Epithelial cell of prostate (primary cell): Measurements from ENCODE around the gene RCN2.
"Not testable (repeated sequence)": the region's sequence is repeated elsewhere in the genome, so short reads cannot be mapped to it uniquely, and the experiment has no call there.

Experiments used
- DNase-seq: peaks from one replicate; pipeline ENCODE4 v3.0.0-alpha.2; 2011; ENCODE audit warnings: low read depth, low spot score
- H3K27ac ChIP-seq: fragments of 450-650 bp; 2 replicates; pipeline ENCODE4 v1.5.1; 2017; ENCODE audit warnings: mild to moderate bottlenecking

RCN2 gene

DNA sequence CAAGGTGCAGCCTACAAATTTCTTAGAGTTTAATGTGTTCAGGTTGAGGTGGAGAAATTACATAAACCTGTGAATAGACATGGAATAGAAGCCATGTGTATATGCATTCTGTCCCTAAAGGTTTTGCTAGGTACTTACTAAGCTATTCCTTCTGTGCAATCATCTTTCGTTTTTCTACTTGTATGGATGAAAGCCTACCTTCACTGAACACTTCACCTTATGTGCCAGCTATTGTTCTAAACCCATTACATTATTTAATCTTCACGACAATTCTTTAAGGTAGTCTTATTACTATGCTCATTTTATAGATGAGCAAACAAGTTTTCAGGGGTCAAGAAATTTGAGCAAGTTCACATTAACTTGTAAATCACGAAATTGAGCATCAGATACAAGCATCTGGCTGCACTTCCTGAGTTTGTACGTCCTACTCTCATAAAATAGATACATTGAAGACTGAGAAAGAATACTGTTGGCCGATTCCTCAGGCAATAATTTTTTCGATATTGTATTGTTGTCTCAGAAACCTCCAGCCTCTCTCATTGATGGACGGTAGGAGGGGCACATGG, 635 bp upstream of the RCN2 start:
- no peak for DNase-seq
- H3K27ac ChIP-seq: no peak overlapping the region

- no peak for DNase-seq
- peak overlapping the region; percentile 41 for H3K27ac ChIP-seq
Observed at GRCh38 chr15:76932135-76932966, 802 bp downstream of the RCN2 start.

DNA sequence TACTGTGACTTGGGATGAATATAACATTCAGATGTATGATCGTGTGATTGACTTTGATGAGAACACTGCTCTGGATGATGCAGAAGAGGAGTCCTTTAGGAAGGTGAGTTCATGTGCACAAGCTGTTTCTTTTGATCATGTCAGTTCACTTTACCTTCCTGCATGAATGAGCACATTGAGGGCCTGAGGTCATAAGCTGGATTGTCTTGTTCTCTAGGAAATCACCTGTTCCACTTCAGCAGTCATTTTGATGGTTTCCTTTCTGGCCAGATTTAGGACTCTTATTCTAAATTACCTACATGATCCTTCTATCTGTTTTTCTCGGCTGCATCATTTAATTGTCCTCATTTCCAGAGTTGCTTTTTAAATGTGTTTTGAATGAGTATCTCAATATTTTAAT, 4.1 kb downstream of the RCN2 start:
- no peak overlapping the region for H3K27ac ChIP-seq
- DNase-seq: no peak

DNA sequence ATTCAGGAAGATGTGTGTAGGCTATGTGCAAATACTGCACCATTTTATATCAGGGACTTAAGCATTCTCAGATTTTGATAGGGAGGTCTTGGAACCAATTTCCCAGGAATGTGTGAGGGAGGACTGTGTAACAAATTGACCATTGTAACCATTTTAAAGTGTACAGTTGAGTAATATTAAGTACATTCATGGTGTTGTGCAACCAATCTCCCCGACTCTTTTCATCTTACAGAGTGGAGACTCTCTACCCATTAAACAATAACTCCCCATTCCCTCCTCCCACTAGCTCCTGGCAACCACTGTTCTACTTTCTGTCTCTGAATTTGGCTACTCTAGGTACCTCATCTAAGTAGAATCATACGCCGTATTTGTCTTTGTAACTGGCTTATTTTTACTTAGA, 5.1 kb downstream of the RCN2 start:
- no peak overlapping the region for H3K27ac ChIP-seq
- no peak for DNase-seq

DNA sequence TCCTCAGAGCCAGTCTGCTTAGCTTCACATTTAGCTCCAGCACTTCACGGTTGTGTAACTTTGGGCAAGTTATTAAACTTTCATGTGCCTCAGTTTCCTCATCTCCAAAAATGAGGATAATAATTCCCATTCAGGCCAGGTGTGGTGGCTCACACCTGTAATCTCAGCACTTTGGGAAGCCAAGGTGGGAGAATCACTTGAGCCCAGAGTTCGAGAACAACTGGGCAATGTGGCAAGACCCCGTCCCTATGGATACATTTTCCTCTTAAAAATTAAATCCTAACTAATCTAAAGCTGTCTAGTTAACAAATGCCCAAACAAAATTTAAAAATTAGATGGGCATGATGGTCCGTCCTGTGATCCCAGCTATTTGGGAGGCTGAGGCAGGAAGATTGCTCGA, 7.2 kb downstream of the RCN2 start:
- no peak overlapping the region for H3K27ac ChIP-seq
- DNase-seq: no peak

GRCh38 chr15:76939715-76940114, 8.2 kb downstream of the RCN2 start:
- DNase-seq: no peak
- peak overlapping the region; percentile 53 for H3K27ac ChIP-seq

DNA sequence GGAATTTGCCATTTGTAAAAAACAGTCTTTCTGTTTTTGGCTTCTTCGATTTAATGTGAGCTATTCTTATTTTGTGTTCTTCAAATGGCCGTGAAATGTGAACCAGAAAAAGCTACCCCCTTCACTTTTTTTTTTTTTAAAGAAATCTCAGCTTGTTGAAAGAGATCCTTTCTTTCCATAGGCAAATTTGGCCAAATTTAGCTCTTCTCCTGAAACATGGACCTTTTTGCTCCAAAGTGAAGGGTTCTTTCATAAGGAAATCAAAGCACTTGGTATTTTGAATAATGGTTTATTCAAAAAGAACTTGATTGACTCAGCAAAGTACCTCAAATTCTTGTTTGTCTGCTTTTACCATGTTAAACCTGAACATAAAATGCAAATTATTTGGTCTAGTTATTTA, 10.1 kb downstream of the RCN2 start:
- no peak for DNase-seq
- no peak overlapping the region for H3K27ac ChIP-seq

DNA sequence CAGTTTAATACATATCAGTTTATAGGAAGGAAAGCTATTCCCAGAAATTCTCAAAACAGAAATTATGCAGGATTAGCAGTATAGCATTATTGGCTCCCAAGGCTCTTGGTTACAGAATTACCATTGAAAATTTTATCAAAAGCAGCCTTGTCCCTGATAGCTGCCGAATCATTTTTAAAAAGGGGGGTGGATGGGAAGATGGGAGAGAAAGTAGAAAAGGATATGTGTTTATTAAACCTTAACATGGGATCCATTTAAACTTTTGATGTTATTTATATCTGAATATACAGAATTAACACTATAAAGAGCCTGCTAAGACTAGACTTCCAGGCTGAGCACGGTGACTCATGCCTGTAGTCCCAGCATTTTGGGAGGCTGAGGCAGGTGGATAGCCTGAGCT, 10.8 kb downstream of the RCN2 start:
- no peak overlapping the region for H3K27ac ChIP-seq
- no peak for DNase-seq

- no peak for DNase-seq
- H3K27ac ChIP-seq: no peak overlapping the region
Observed at GRCh38 chr15:76945494-76946093, 14.0 kb downstream of the RCN2 start.

DNA sequence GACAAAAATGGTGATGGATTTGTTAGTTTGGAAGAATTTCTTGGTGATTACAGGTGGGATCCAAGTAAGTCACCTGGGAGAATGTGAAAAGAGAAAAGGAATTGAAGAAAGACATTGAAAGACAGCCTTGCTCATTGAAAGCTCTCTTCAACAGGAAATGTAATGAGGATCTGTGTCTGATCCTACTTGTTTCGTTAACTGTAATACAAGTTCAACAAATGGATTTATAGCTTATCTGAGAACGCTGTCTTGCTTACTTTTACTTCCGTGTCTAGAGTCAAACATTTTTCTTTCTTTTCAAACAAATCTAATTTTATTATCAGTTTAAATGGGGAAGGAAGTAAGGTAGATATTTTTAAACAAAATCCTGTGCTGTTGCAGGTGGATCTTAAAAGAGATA, 15.9 kb downstream of the RCN2 start:
- no peak overlapping the region for H3K27ac ChIP-seq
- no peak for DNase-seq

- no peak for DNase-seq
- no peak overlapping the region for H3K27ac ChIP-seq
Observed at GRCh38 chr15:76951220-76951619, 19.7 kb downstream of the RCN2 start.

- H3K27ac ChIP-seq: no peak overlapping the region
- DNase-seq: no peak
Observed at GRCh38 chr15:76953913-76954312, 22.4 kb downstream of the RCN2 start.

GRCh38 chr15:76954744-76955143, 23.2 kb downstream of the RCN2 start:
- H3K27ac ChIP-seq: no peak overlapping the region
- no peak for DNase-seq

DNA sequence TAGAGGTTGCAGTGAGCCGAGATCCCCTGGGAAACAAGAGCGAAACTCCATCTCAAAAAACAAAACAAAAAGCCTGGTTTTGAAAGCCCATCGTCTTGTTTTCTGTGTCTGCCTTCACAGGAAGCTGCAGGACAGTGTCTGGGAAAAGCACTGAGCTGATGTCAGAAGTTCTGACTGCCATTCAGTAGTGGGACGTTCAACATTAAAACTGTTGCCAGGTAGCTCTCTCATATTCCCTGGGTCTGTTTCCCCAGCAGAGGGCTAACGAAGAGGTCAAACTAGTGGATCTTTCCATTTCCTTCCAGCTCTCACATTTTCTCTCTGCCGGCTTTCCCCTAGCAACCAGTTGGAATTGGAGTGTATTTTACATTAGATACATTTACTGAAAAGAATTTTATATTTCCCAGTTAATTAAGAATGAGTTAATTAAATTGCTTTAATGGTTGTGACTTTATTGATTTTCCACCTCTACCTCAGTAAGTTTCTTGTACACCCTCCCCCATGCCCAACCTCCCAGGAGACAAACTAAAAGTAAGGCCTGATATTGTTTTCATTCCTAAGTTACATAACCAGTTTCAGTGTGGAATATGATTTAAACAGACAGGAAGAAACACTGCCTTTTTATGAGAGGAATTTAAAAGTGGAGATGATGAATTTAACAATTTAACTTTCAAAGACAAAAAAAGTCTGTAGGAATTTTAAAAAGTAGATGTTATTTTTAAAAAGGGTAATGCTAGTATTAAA, 29.9 kb downstream of the RCN2 start:
- no peak for DNase-seq

DNA sequence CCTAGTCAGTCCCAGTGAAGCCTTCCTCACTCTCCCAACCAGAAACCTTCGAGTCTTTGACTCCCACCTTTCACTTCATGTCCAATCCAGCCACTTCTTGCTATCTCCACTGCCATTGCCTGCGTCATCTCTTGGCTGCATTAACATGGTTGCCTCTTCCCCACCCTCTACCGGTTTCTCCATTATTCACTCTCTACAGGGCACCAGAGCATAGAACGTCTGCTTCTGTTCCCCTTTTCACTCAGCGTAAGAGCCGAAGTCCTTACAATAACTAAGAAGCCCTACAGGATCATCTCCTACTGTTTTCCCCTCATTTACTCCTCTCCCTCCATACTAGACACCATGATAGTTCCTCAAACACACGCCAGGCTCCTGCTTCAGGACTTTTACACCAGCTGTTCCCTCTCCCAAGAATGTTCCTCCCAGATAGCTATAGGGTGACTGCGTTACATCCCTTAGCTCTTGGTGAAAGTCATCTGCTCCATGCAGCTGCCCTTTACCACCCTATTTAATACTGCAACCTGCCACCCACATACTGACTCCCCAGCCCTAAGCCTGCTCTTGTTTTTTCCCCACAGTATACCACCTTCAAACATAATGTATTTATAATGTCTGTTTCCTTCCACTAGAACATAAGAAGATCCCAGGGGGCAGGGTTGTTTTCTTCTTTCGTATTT, 30.9 kb downstream of the RCN2 start:
- no peak overlapping the region for H3K27ac ChIP-seq
- DNase-seq: no peak

More for the DNA sequence above, 29.9 kb downstream of the RCN2 start:
- H3K27ac ChIP-seq: no peak overlapping the region

- no peak overlapping the region for H3K27ac ChIP-seq
- no peak for DNase-seq
Observed at GRCh38 chr15:76963596-76963995, 32.0 kb downstream of the RCN2 start.

GRCh38 chr15:76964157-76964556, 32.6 kb downstream of the RCN2 start:
- H3K27ac ChIP-seq: no peak overlapping the region
- DNase-seq: no peak

DNA sequence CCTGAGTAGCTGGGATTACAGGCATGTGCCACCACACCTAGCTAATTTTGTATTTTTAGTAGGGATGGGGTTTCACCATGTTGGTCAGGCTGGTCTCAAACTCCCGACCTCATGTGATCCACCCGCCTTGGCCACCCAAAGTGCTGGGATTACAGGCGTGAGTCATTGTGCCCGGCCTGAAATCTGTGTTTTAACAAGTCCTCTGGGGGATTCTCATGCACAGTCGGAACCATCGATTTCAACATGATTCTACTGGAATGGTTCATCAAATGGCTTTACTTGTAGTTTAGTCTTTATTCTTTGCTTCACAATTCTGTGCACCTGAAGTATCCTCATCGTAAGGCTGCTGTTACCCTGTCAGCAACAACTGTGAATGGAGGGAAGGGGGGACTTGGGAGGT, 34.5 kb downstream of the RCN2 start:
- H3K27ac ChIP-seq, DNase-seq: not testable (repeated sequence)

DNA sequence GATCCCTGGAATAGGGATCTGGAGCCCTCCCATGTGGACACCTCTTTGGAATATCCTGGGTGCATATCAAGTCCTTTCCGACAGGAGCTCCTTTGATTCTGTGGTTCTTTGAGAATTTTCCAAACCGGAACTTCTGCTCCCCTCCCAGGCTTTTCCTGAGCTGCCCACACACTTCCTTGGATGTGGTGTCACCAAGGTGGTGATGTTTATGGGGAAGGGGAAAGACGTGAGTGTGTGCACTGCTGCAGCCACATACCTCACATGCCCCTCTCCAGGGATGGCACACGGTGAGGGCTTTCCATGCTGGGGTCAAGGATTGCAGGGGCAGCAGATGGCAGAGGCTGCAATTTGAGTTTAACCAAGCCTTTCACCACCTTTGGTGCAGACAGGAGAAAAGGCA, 35.5 kb downstream of the RCN2 start:
- DNase-seq: no peak
- no peak overlapping the region for H3K27ac ChIP-seq

DNA sequence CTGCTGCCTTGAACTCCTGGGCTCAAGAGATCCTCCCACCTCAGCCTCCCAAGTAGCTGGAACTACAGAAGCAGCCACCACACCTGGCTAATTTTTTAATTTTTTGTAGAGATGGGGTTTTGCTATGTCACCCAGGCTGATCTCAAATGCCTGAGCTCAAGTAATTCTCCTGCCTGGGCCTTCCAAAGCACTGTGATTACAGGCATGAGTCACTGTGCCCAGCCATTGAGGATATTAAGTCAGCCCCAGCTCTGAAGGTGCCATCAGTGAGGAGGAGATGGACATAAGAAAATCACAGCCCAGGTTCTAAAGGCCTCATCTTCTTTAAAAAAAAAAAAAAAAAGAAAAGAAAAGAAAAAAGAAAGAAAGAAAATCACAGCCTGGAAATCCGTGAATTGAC, 36.8 kb downstream of the RCN2 start:
- H3K27ac ChIP-seq: no peak overlapping the region
- DNase-seq: no peak
